A673 (cell line): ENCODE data around the gene NEGR1.

Experiments
- EZH2 ChIP-seq: fragments of 200-600 bp; sonication (generic); IDR thresholded peaks from 2 replicates; pipeline ENCODE4 v1.6.1; 2017; ENCODE audit warnings: borderline replicate concordance, low read depth, mild to moderate bottlenecking, mixed read lengths, antibody characterized with exemption, low read length; ENCODE audit not compliant: poor library complexity, severe bottlenecking
- TF ChIP-seq, protein P1 (sequence below): fragments of 300-800, 200-600 bp; sonication (generic); conservative IDR thresholded peaks from 2 replicates; pipeline ENCODE4 v1.5.1; 2017; ENCODE audit warnings: low read depth, mild to moderate bottlenecking, antibody characterized with exemption, low read length, moderate library complexity, mixed read lengths

DNA sequence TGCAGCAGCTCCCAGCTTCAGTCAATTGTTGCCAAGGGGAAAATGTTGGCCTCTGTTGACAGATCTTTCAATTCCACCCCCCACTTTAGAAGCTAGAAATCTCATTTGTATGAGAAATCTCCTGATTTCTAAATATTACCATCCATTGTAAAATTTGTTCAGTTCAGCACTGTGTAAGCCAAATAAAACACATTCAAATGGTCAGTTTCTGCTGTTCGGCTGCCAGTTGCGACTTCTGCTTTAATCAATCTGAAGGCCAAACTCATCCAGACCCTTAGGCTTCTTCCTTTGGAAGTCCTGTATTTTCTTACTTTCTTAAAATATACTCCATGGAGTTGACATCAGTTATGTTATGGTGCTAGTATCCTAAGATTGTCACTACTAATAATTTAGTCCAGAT, 920.3 kb downstream of the NEGR1 start:
- TF ChIP-seq, protein P1, sequence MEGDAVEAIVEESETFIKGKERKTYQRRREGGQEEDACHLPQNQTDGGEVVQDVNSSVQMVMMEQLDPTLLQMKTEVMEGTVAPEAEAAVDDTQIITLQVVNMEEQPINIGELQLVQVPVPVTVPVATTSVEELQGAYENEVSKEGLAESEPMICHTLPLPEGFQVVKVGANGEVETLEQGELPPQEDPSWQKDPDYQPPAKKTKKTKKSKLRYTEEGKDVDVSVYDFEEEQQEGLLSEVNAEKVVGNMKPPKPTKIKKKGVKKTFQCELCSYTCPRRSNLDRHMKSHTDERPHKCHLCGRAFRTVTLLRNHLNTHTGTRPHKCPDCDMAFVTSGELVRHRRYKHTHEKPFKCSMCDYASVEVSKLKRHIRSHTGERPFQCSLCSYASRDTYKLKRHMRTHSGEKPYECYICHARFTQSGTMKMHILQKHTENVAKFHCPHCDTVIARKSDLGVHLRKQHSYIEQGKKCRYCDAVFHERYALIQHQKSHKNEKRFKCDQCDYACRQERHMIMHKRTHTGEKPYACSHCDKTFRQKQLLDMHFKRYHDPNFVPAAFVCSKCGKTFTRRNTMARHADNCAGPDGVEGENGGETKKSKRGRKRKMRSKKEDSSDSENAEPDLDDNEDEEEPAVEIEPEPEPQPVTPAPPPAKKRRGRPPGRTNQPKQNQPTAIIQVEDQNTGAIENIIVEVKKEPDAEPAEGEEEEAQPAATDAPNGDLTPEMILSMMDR = no peak
- no peak for TF ChIP-seq EZH2
